Panc1 (cell line): ENCODE data around the gene TOMM40.

ENCODE experiments used
- POLR2AphosphoS5 ChIP-seq: IDR thresholded peaks from 2 replicates; pipeline ENCODE4 v1.6.1; 2012; ENCODE audit warnings: mild to moderate bottlenecking, low read depth, low read length, moderate library complexity
- REST ChIP-seq, 2 experiments: IDR thresholded peaks; 2 replicates each; pipeline ENCODE4 v1.6.1; 2011 to 2012; ENCODE audit warnings: low read depth in 2 of 2, control low read depth in 1 of 2, low read length in 1 of 2, mild to moderate bottlenecking in 1 of 2, moderate library complexity in 1 of 2; ENCODE audit not compliant: insufficient read depth in 1 of 2
- TCF7L2 ChIP-seq: IDR thresholded peaks from 2 replicates; pipeline ENCODE4 v1.6.1; 2011; ENCODE audit warnings: mild to moderate bottlenecking, low read depth, low read length, inconsistent platforms
- TF ChIP-seq, protein P1 (sequence below): fragments of 450-650 bp; IDR thresholded peaks from 2 replicates; pipeline ENCODE4 v1.5.1; 2017; ENCODE audit warnings: mild to moderate bottlenecking

- TF ChIP-seq, protein P1, sequence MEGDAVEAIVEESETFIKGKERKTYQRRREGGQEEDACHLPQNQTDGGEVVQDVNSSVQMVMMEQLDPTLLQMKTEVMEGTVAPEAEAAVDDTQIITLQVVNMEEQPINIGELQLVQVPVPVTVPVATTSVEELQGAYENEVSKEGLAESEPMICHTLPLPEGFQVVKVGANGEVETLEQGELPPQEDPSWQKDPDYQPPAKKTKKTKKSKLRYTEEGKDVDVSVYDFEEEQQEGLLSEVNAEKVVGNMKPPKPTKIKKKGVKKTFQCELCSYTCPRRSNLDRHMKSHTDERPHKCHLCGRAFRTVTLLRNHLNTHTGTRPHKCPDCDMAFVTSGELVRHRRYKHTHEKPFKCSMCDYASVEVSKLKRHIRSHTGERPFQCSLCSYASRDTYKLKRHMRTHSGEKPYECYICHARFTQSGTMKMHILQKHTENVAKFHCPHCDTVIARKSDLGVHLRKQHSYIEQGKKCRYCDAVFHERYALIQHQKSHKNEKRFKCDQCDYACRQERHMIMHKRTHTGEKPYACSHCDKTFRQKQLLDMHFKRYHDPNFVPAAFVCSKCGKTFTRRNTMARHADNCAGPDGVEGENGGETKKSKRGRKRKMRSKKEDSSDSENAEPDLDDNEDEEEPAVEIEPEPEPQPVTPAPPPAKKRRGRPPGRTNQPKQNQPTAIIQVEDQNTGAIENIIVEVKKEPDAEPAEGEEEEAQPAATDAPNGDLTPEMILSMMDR = no peak
- TF ChIP-seq REST (IDR thresholded peaks at IDR 0.05; ENCODE audit: insufficient read depth in 1 of 2, low read depth in 2 of 2, low read length in 1 of 2) (no peak), POLR2AphosphoS5 (no peak), TCF7L2 (no peak)
These were observed 44.5 kb upstream of the TOMM40 start for GRCh38 chr19:44846455-44847143.
